Measurements from ENCODE around the gene MAOA. TPM values are rescaled to one million over a fixed set of nuclear protein-coding genes. Genes with fewer than 3 reads are reported as not detected.

MAOA gene
- total and polyA plus RNA-seq, 2 donors (not counting 1 experiment from before 2014, with no cell fraction given) = 0.05 TPM; not detected in 1

DNA sequence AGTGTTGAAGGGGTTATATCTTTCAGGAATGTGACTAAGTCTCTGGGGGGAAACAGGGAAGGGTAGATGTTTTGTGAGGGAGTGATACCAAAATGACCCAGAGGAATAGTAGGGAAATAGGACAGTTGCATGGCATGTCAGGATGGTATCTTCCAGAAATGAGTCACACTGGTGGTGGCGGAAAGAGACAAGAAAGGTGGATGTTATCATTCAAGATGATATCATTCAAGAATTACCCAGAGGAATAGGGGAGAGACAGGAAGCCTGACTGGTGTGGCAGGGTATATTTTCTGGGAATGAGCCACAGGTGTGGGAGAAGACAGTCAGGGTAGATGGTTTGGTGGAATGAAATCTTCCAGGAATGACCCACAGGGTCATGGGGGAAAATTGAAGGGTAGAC, 61.1 kb downstream of the MAOA start:
- H3K27me3 ChIP-seq (replicated peaks in 1 of 4; ENCODE audit: control extremely low read depth in 1 of 4, control insufficient read depth in 3 of 4, insufficient read depth in 4 of 4, low read length in 3 of 4) = peaks cover 0 to 4% (median 2%) of the 10 kb centered on the region in 4 experiments
- H3K9ac ChIP-seq (ENCODE audit: low read length) = no peak overlapping the region
- POLR2A ChIA-PET = no interaction called here
- ATAC-seq (ENCODE audit: low read depth) (no peak), DNase-seq (no peak)
- Mint-ChIP-seq H3K27me3 (no peaks in the 10 kb centered on the region), H3K9me3 (ENCODE audit: insufficient read depth) (no peaks in the 10 kb centered on the region), H3K4me1 (no peaks in the 10 kb centered on the region), H3K27ac (no peak overlapping the region), H3K4me3 (no peak overlapping the region)
- no peaks in the 10 kb centered on the region for H3K9me3 ChIP-seq (ENCODE audit: control extremely low read depth in 1 of 3, control insufficient read depth in 2 of 3, insufficient read depth in 1 of 3, low read length in 2 of 3)
- WGBS (ENCODE audit: insufficient coverage) = no CpG with 5 or more reads among the region's 1 CpG
- no peaks in the 10 kb centered on the region for H3K4me1 ChIP-seq (ENCODE audit: control insufficient read depth in 2 of 2, insufficient read depth in 2 of 2, low read length in 2 of 2)
- CTCF ChIA-PET = no interaction called here
- H3K36me3 ChIP-seq (replicated peaks in 1 of 2; ENCODE audit: control extremely low read depth in 1 of 2, control insufficient read depth in 1 of 2, extremely low read depth in 1 of 2, insufficient read depth in 2 of 2, low read length in 1 of 2) = no peaks in the 10 kb centered on the region
- intact Hi-C loops (cut with micrococcal nuclease) = no loop called here
- H3K4me2 ChIP-seq (replicated peaks; ENCODE audit: low read depth, low read length, poor library complexity, severe bottlenecking) = no peak overlapping the region
- H3K4me3 ChIP-seq (ENCODE audit: control extremely low read depth in 1 of 5, extremely low read depth in 1 of 5, insufficient read depth in 1 of 5, low read depth in 2 of 5, low read length in 4 of 5) = no peak overlapping the region
- TF ChIP-seq, protein P1, sequence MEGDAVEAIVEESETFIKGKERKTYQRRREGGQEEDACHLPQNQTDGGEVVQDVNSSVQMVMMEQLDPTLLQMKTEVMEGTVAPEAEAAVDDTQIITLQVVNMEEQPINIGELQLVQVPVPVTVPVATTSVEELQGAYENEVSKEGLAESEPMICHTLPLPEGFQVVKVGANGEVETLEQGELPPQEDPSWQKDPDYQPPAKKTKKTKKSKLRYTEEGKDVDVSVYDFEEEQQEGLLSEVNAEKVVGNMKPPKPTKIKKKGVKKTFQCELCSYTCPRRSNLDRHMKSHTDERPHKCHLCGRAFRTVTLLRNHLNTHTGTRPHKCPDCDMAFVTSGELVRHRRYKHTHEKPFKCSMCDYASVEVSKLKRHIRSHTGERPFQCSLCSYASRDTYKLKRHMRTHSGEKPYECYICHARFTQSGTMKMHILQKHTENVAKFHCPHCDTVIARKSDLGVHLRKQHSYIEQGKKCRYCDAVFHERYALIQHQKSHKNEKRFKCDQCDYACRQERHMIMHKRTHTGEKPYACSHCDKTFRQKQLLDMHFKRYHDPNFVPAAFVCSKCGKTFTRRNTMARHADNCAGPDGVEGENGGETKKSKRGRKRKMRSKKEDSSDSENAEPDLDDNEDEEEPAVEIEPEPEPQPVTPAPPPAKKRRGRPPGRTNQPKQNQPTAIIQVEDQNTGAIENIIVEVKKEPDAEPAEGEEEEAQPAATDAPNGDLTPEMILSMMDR (IDR thresholded peaks at IDR 0.05) = no peak
- TF ChIP-seq EZH2 (IDR thresholded peaks at IDR 0.05; ENCODE audit: borderline replicate concordance, insufficient read depth, low read depth, low read length, poor library complexity, severe bottlenecking) = no peak
- H3K79me2 ChIP-seq (ENCODE audit: control insufficient read depth, insufficient read depth, low read length) = no peaks in the 10 kb centered on the region
- H3K27ac ChIP-seq (ENCODE audit: low read length in 2 of 2) = no peak overlapping the region
- H4K20me1 ChIP-seq (ENCODE audit: control insufficient read depth, insufficient read depth, low read length, poor library complexity, severe bottlenecking) = no peaks in the 10 kb centered on the region
- H2AFZ ChIP-seq (ENCODE audit: insufficient read depth, low read depth, low read length, poor library complexity, severe bottlenecking) = no peak overlapping the region

GRCh38 chrX:43718081-43718480, 62.0 kb downstream of the MAOA start:
- no peak for ATAC-seq (ENCODE audit: low read depth)
- Histone ChIP-seq H4K20me1 (ENCODE audit: control insufficient read depth, insufficient read depth, low read length, poor library complexity, severe bottlenecking) (no peaks in the 10 kb centered on the region), H3K4me3 (ENCODE audit: control extremely low read depth in 1 of 5, extremely low read depth in 1 of 5, insufficient read depth in 1 of 5, low read depth in 2 of 5, low read length in 4 of 5) (no peak overlapping the region), H3K27me3 (replicated peaks in 1 of 4; ENCODE audit: control extremely low read depth in 1 of 4, control insufficient read depth in 3 of 4, insufficient read depth in 4 of 4, low read length in 3 of 4) (peaks cover 0 to 3% (median 0%) of the 10 kb centered on the region in 4 experiments), H3K9me3 (ENCODE audit: control extremely low read depth in 1 of 3, control insufficient read depth in 2 of 3, insufficient read depth in 1 of 3, low read length in 2 of 3) (no peaks in the 10 kb centered on the region), H3K79me2 (ENCODE audit: control insufficient read depth, insufficient read depth, low read length) (no peaks in the 10 kb centered on the region), H2AFZ (ENCODE audit: insufficient read depth, low read depth, low read length, poor library complexity, severe bottlenecking) (no peak overlapping the region), H3K27ac (ENCODE audit: low read length in 2 of 2) (no peak overlapping the region), H3K4me2 (replicated peaks; ENCODE audit: low read depth, low read length, poor library complexity, severe bottlenecking) (no peak overlapping the region), H3K4me1 (ENCODE audit: control insufficient read depth in 2 of 2, insufficient read depth in 2 of 2, low read length in 2 of 2) (no peaks in the 10 kb centered on the region), H3K9ac (ENCODE audit: low read length) (no peak overlapping the region), H3K36me3 (replicated peaks in 1 of 2; ENCODE audit: control extremely low read depth in 1 of 2, control insufficient read depth in 1 of 2, extremely low read depth in 1 of 2, insufficient read depth in 2 of 2, low read length in 1 of 2) (no peaks in the 10 kb centered on the region)
- TF ChIP-seq EZH2 (IDR thresholded peaks at IDR 0.05; ENCODE audit: borderline replicate concordance, insufficient read depth, low read depth, low read length, poor library complexity, severe bottlenecking) = no peak
- TF ChIP-seq, protein P1 (IDR thresholded peaks at IDR 0.05) = no peak
- POLR2A ChIA-PET = no interaction called here
- no CpG with 5 or more reads among the region's 1 CpG for WGBS (ENCODE audit: insufficient coverage)
- Mint-ChIP-seq H3K4me1 (no peaks in the 10 kb centered on the region), H3K4me3 (no peak overlapping the region), H3K9me3 (ENCODE audit: insufficient read depth) (no peaks in the 10 kb centered on the region), H3K27me3 (no peaks in the 10 kb centered on the region), H3K27ac (no peak overlapping the region)
- CTCF ChIA-PET = no interaction called here
- no peak for DNase-seq
- intact Hi-C loops (cut with micrococcal nuclease) = no loop called here
